GM21367 (cell line): ENCODE results near the gene EYA4.
"Not testable (repeated sequence)": the region's sequence is repeated elsewhere in the genome, so short reads cannot be mapped to it uniquely, and the experiment has no call there.

ENCODE experiments used
- ATAC-seq: cut with Tn5 transposase; IDR thresholded peaks from one replicate; pipeline ENCODE4 v1.9.1; 2021; ENCODE audit not compliant: unreplicated experiment

The EYA4 gene

GRCh38 chr6:133396984-133397348 is 155.8 kb downstream of the EYA4 start:
- ATAC-seq: no peak

DNA sequence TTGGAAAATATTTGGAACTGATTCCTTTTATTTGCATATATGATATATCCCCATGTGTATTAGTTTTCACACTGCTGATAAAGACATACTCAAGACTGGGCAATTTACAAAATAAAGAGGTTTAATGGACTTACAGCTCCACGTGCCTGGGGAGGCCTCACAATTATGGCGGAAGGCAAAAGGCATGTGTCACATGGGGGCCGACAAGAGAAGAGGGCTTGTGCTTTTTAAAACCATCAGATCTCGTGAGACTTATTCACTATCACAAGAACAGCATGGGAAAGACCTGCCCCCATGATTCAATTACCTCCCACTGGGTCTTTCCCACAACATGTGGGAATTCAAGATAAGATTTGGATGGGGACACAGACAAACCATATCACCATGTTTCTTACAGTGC is 156.4 kb downstream of the EYA4 start:
- ATAC-seq: not testable (repeated sequence)

GRCh38 chr6:133399426-133399825 is 158.3 kb downstream of the EYA4 start:
- no peak for ATAC-seq

- no peak for ATAC-seq
These were observed 163.0 kb downstream of the EYA4 start for GRCh38 chr6:133404151-133404550.

DNA sequence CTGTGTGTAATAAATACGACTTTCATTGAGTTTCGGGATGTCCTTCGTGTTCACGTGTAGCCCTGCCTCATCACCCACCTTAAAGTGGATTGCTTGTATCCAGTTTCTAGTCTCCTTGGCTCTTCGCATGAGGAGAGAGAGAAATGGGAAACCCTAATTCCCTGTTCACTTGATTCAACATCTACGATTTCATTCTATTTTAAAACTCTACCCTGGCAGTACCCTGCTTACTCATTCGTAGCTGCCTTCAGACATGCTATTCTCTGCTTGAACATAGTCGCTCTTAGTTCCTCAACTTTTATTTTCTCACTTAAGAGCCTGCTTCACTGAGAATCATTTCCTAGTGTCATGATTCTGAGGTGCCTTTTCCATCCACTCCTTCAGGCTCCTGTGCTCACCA is 163.6 kb downstream of the EYA4 start:
- no peak for ATAC-seq

- ATAC-seq: no peak
These were observed 166.4 kb downstream of the EYA4 start for GRCh38 chr6:133407320-133408100.

- ATAC-seq: no peak
These were observed 167.0 kb downstream of the EYA4 start for GRCh38 chr6:133408132-133408531.

GRCh38 chr6:133408543-133408942 is 167.4 kb downstream of the EYA4 start:
- no peak for ATAC-seq

DNA sequence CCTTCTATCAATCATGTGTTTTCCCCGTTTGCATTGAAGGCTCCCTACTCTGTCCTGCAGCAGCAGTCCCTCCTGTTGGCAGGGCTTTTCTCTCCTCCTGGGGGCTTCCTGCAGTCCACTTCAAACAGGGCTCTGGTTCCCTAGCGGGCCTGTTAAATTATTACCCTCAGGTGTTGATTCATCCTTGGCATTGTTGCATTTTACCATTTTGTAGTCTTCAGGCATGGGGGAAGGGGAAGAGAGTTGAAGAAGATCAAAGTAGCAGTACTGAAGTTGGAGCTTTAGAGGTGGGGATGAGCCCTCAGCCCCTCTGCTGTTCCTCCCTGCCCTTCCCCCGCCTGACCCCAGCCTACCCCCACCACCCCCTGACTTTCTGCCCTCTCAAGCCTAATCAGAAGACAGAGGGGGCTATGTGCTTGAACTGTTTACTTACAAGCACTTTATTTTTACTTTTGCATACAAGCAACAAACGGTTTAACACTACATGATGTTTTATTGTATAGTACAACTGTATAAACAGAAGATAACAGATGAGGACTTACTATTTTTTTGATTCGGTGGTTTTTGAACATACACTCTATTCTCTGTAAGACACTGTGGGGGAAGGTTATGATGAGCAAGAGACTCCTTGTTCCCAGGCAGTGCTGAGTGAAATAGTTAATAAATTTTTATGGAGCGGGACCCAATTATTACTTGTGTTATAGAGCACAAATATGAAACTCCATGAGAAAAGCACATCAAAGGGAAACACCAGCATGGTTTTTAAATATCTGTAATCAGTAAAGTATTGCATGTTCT is 169.7 kb downstream of the EYA4 start:
- ATAC-seq: no peak

- no peak for ATAC-seq
These were observed 170.6 kb downstream of the EYA4 start for GRCh38 chr6:133411757-133412156.

GRCh38 chr6:133415262-133415661 is 174.1 kb downstream of the EYA4 start:
- no peak for ATAC-seq

GRCh38 chr6:133418108-133418507 is 177.0 kb downstream of the EYA4 start:
- ATAC-seq: no peak

- no peak for ATAC-seq
These were observed 182.1 kb downstream of the EYA4 start for GRCh38 chr6:133423242-133423641.

DNA sequence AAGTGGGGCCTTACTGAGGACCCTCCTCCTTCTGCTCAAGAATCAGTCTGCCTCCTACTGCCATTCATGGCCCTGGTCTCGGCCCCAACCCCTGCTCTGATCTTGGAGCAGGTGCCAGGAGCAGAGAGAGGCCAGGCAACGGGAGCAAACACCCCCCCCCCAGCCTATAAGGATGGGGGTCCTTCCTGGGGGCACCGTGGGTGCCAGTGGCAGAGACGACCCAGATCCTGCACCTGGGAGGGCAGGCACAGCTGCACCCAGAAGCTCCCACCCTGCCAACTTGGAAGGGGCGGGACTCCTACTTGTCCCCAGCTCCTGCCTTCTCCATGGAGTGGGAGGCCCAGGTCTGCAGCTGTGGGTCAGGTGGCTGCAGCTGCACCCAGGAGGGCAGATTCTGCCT is 183.2 kb downstream of the EYA4 start:
- no peak for ATAC-seq

DNA sequence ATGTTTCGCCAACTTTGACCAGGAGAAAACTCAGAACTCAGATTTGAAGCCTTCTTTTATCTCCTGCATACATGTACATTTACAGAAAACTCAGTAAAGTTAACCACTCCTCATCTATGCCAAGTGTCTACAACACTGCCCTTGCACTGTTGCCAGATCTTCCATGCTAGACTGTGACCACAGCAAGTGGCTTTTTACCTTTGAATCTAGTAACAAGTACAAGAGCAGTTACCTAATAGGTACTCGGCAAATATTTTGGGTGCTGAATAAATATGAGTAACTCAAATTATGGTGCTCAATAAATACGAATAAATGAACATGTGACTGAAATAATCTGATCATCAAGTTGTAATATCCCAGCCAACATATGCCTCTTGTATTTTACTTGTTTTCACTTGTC is 184.9 kb downstream of the EYA4 start:
- no peak for ATAC-seq

- no peak for ATAC-seq
These were observed 187.1 kb downstream of the EYA4 start for GRCh38 chr6:133428295-133428694.

GRCh38 chr6:133430530-133430929 is 189.4 kb downstream of the EYA4 start:
- ATAC-seq: no peak

DNA sequence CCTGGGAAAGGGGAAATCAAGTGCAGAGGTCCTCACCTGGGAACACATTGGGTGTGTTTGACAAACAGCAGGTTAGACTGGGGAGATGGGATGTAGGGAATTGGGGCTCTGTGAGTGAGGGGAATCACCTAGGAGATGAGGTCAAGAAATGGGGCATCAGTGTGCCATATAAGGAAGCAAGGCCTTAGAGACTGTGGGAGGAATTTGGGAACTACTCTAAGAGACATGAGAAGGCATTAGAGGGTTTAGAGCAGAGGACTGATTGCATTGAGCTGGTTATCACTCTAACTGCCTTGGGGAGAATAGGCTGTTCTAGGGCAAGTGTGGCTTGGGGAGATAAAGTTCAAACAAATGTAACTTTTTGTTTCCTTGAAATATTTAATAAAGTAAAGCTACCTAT is 189.9 kb downstream of the EYA4 start:
- ATAC-seq: no peak

DNA sequence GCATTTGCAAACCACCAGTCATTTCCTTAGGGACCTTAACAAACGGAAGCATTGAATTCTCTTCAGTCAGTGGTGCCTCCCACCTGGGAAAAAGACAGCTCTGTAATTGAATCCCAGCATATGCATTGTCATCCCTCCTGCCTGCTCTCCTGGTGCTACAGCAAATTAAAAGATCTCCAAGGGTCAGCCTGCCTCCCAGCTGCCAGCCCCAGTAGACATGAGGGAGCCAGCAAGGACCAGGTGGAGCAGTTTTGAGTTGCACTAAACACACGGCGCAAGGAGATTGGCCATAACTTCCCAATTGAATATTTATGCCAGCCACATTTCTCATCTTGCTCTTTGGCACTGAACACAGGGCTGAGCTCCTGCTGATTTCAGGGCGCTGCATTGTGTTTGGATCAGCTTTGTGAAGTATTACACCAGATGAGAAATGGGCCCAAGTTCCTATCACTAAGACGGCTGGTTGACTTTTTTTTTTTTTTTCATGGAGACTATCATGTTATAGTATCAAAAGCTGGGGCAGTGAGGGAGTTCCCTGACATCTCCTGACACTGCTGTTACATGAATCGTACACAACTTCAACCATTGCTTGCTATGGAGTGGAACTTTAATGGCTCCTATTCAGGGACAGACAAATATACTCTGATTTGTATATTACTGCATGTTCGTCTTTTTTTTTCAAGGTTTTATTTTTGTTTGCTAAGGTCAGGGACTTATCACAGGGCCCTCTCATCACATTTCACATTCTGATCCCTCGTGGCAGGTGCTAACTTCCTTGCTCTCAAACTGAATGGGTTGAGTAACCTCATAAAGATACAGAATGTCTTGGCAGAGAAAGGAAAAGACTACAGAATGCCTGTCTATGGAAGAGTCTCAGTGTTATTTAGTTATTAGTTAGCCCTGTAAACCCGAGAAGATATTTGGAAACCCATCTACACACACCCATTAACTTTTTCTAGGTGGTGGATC is 191.1 kb downstream of the EYA4 start:
- no peak for ATAC-seq

DNA sequence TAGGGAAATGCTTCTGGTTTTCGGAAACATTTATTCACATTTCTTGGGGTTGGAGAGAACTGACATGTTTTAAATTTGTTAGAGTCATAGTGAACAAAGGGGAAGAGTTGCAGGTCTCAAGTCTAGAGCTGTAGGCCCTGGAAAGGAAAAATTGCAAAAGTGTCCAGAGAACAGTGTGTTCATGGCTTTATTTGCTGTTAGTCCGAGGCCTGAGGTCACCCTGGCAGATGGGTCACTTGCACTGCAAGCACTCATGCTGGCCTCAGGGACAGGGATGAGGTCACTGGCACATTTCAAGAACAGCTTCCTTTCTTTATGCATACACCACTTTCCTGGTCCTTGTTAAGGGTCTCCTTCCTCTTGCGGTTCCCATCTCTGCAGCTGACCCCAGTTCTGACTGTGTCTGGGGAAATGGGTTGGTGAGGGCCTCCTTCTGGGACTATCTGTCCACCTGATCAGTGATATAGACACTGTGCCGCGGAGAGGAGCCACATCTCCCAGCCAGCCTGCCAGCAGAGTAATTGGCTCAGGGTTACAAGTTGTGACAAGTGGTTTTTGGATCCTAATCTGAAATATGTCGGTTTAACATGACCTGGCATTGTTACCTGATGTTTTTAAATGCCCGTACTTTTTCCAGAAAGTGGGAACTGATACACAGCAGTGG is 194.0 kb downstream of the EYA4 start:
- no peak for ATAC-seq

- no peak for ATAC-seq
These were observed 195.5 kb downstream of the EYA4 start for GRCh38 chr6:133436652-133437051.
